HS-5 (cell line): ENCODE results near the gene CBFA2T2.
"Not testable (repeated sequence)": the region's sequence is repeated elsewhere in the genome, so short reads cannot be mapped to it uniquely, and the experiment has no call there.

Source experiments
- DNase-seq: peaks from one replicate; pipeline ENCODE4 v3.0.0-alpha.2; 2012; ENCODE audit warnings: low read depth

Gene CBFA2T2

GRCh38 chr20:33551778-33552177 lies 61.9 kb downstream of the CBFA2T2 start:
- DNase-seq = no peak

- no peak for DNase-seq
Observed at GRCh38 chr20:33552519-33552918, 62.6 kb downstream of the CBFA2T2 start.

- DNase-seq = no peak
Observed at GRCh38 chr20:33553516-33553915, 63.6 kb downstream of the CBFA2T2 start.

- DNase-seq = peak; percentile 81
Observed at GRCh38 chr20:33554914-33555420, 65.1 kb downstream of the CBFA2T2 start.

GRCh38 chr20:33555755-33556154 lies 65.9 kb downstream of the CBFA2T2 start:
- DNase-seq = no peak

- no peak for DNase-seq
Observed at GRCh38 chr20:33556246-33556645, 66.3 kb downstream of the CBFA2T2 start.

- DNase-seq = no peak
Observed at GRCh38 chr20:33558348-33559144, 68.7 kb downstream of the CBFA2T2 start.

GRCh38 chr20:33559212-33559611 lies 69.3 kb downstream of the CBFA2T2 start:
- no peak for DNase-seq

- DNase-seq = no peak
Observed at GRCh38 chr20:33560026-33560425, 70.1 kb downstream of the CBFA2T2 start.

- not testable (repeated sequence) for DNase-seq
Observed at GRCh38 chr20:33561053-33561452, 71.2 kb downstream of the CBFA2T2 start.

GRCh38 chr20:33561692-33562601 lies 72.1 kb downstream of the CBFA2T2 start:
- DNase-seq = peak; percentile 95

- DNase-seq = no peak
Observed at GRCh38 chr20:33563788-33564187, 73.9 kb downstream of the CBFA2T2 start.

- DNase-seq = no peak
Observed at GRCh38 chr20:33566781-33567603, 77.1 kb downstream of the CBFA2T2 start.

- DNase-seq = no peak
Observed at GRCh38 chr20:33567949-33568348, 78.1 kb downstream of the CBFA2T2 start.

- no peak for DNase-seq
Observed at GRCh38 chr20:33568378-33568777, 78.5 kb downstream of the CBFA2T2 start.

GRCh38 chr20:33568868-33569801 lies 79.2 kb downstream of the CBFA2T2 start:
- DNase-seq = no peak

GRCh38 chr20:33569802-33570391 lies 80.0 kb downstream of the CBFA2T2 start:
- DNase-seq = no peak

GRCh38 chr20:33570743-33571142 lies 80.8 kb downstream of the CBFA2T2 start:
- DNase-seq = no peak

GRCh38 chr20:33573268-33573667 lies 83.4 kb downstream of the CBFA2T2 start:
- not testable (repeated sequence) for DNase-seq

GRCh38 chr20:33575282-33575681 lies 85.4 kb downstream of the CBFA2T2 start:
- DNase-seq = no peak
